Measurements from ENCODE around the gene ZNF358. TPM values are rescaled to one million over a fixed set of nuclear protein-coding genes. Genes with fewer than 3 reads are reported as not detected.

The ZNF358 gene
- total and polyA plus RNA-seq, 12 donors = 61.4 to 167 (median 76.5) TPM

- intact Hi-C loops (cut with DNase I) = loop anchor here in 4 of 10 donors (5.0 to 10.0 kb wide), 3 partner anchors 133 to 175 kb away; no protein-coding TSS in a partner anchor
- Histone ChIP-seq H3K27ac (no peak overlapping the region), H3K27me3 (no peaks in the 10 kb centered on the region), H3K4me1 (peaks cover 0 to 23% (median 5%) of the 10 kb centered on the region in 9 donors), H3K9me3 (no peaks in the 10 kb centered on the region), H3K36me3 (peaks cover 0 to 77% (median 6%) of the 10 kb centered on the region in 9 donors), H3K4me3 (no peak overlapping the region)
- 96 to 98% methylated on average over 33 of the region's 33 CpGs for WGBS, 2 donors
- no peak for TF ChIP-seq CTCF (IDR thresholded peaks at IDR 0.05)
- DNase-seq (no peak), ATAC-seq (no peak)
Measured at GRCh38 chr19:7529610-7530490, 13.9 kb downstream of the ZNF358 start.

GRCh38 chr19:7533281-7533885 lies 17.5 kb downstream of the ZNF358 start:
- peaks cover 0 to 20% (median 14%) of the 10 kb centered on the region in 9 donors for H3K4me1 ChIP-seq
- intact Hi-C loops (cut with DNase I) = loop anchor here in 3 of 10 donors (5.0 to 10.0 kb wide), 3 partner anchors 136 to 179 kb away; no protein-coding TSS in a partner anchor
- 18 to 22% methylated on average over 30 of the region's 30 CpGs for WGBS, 2 donors
- H3K27me3 ChIP-seq = no peaks in the 10 kb centered on the region
- H3K27ac ChIP-seq = peak overlapping the region; percentile 67 to 95 (median 91)
- TF ChIP-seq CTCF (IDR thresholded peaks at IDR 0.05) = no peak
- DNase-seq (peak; percentile 79 to 83), ATAC-seq (peak in 7 of 8 donors; percentile 22 to 48 (median 39))
- peak overlapping the region; percentile 74 to 98 (median 90) for H3K4me3 ChIP-seq
- H3K9me3 ChIP-seq = no peaks in the 10 kb centered on the region
- H3K36me3 ChIP-seq = peaks cover 0 to 61% (median 8%) of the 10 kb centered on the region in 9 donors

- H3K4me3 ChIP-seq = peak overlapping the region; percentile 74 to 98 (median 90)
- H3K27me3 ChIP-seq = no peaks in the 10 kb centered on the region
- peak; percentile 89 to 91 for DNase-seq
- no peaks in the 10 kb centered on the region for H3K9me3 ChIP-seq
- whole genome bisulfite sequencing, 2 donors = 1% methylated on average over 41 of the region's 41 CpGs
- intact Hi-C loops (cut with DNase I) = loop anchor here in 3 of 10 donors (5.0 to 10.0 kb wide), 3 partner anchors 137 to 179 kb away; no protein-coding TSS in a partner anchor
- H3K4me1 ChIP-seq = peaks cover 0 to 20% (median 14%) of the 10 kb centered on the region in 9 donors
- no peak for TF ChIP-seq CTCF (IDR thresholded peaks at IDR 0.05)
- ATAC-seq = peak; percentile 74 to 91 (median 84)
- peaks cover 0 to 61% (median 12%) of the 10 kb centered on the region in 9 donors for H3K36me3 ChIP-seq
- H3K27ac ChIP-seq = peak overlapping the region; percentile 67 to 95 (median 91)
Measured at GRCh38 chr19:7533925-7534480, 18.1 kb downstream of the ZNF358 start.
